ENCODE results near the gene PNPLA5.

PNPLA5 gene

GRCh38 chr22:43843783-43844530 is 47.9 kb downstream of the PNPLA5 start:
- no peak for TF ChIP-seq CTCF (IDR thresholded peaks at IDR 0.05; ENCODE audit: borderline replicate concordance, insufficient read depth, low read depth, low read length)

GRCh38 chr22:43841742-43842141 is 50.1 kb downstream of the PNPLA5 start:
- no peak overlapping the region for H3K4me3 ChIP-seq (ENCODE audit: low read depth, low read length)
- TF ChIP-seq CTCF (IDR thresholded peaks at IDR 0.05; ENCODE audit: borderline replicate concordance, insufficient read depth, low read depth, low read length): no peak

More at GRCh38 chr22:43843783-43844530, 47.9 kb downstream of the PNPLA5 start:
- no peak overlapping the region for H3K4me3 ChIP-seq (ENCODE audit: low read depth, low read length)

DNA sequence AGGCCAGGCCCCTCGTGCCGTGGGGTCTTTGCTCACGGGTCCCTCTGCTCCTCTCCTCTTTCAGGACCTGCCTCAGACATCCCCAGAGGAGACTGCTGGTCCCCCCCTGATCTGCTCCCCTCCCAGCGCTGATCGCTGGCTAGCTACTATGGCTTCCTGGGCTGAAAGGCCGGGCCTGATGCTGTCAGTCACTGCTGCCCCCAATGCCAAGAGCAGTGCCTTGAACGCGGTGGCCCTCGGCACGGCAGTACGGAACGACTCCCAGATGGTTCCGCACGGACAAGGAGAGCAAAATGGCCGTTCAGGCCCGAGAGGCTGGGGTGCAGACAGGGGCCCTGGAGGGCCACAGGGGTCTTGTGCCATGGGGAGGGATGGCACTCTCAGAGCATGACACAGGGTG is 51.0 kb downstream of the PNPLA5 start:
- TF ChIP-seq CTCF (IDR thresholded peaks at IDR 0.05; ENCODE audit: borderline replicate concordance, insufficient read depth, low read depth, low read length): no peak
- H3K4me3 ChIP-seq (ENCODE audit: low read depth, low read length): no peak overlapping the region

DNA sequence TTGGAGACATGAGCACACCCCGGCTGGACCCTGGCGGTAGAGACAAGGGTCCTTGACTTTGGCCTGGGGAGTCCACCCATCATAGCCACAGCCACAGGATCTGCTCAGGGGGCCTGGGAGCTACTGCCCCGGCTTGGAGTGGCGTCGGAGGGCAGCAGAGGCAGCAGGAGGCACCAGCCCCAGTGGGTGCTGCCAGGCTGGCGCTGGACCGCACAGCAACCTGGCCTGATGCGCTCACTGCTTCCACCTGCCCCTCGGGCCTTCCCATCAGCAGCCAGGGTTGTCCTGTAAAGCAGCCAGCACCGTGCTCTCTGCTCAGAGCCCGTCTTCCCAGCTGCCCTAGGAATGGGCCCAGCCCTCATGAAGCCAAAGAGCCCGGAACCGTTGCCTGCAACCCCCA is 51.4 kb downstream of the PNPLA5 start:
- no peak for TF ChIP-seq CTCF (IDR thresholded peaks at IDR 0.05; ENCODE audit: borderline replicate concordance, insufficient read depth, low read depth, low read length)

DNA sequence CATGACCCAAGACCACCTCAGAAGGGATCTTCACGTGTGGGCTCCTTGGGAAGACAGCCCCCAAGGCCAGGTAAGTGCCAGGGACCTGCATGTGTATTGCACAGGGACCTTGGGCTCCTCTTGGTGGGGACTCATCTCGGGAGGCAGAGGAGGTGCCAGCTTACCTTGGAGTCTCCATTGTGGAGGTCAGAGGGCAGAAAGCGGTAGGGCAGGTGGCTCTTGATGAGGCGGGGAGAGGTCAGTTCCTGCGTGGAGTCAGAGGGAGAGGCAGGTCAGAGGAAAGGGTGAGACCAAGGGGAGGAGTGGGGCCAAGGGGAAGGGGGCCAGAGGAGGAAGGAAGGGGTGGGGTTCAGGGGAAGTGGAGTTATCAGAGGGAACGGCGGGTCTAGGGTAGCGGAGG is 52.0 kb downstream of the PNPLA5 start:
- H3K4me3 ChIP-seq (ENCODE audit: low read depth, low read length): no peak overlapping the region
- TF ChIP-seq CTCF (IDR thresholded peaks at IDR 0.05; ENCODE audit: borderline replicate concordance, insufficient read depth, low read depth, low read length): no peak

More for the DNA sequence above, 51.4 kb downstream of the PNPLA5 start:
- H3K4me3 ChIP-seq (ENCODE audit: low read depth, low read length): no peak overlapping the region

GRCh38 chr22:43838571-43839307 is 53.1 kb downstream of the PNPLA5 start:
- H3K4me3 ChIP-seq (ENCODE audit: low read depth, low read length): no peak overlapping the region
- TF ChIP-seq CTCF (IDR thresholded peaks at IDR 0.05; ENCODE audit: borderline replicate concordance, insufficient read depth, low read depth, low read length): no peak

DNA sequence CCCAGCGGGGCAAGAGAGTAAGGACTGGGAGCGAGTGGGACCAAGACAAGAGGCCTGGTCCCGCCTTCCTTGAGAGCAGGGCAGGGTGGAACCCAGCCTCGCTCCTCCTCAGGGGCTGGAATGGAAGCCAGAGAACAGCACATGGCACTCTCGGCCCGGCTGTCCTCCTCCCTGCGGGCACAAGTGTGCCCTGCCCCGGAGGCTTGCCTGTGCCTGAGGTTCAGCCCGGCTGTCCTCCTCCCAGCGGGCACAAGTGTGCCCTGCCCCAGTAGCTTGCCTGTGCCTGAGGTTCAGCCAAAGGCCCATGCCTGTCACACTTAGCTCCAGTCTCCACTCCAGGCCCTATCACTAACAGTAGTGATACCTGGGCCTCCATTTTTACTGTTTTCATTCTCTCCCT is 53.7 kb downstream of the PNPLA5 start:
- no peak overlapping the region for H3K4me3 ChIP-seq (ENCODE audit: low read depth, low read length)
- no peak for TF ChIP-seq CTCF (IDR thresholded peaks at IDR 0.05; ENCODE audit: borderline replicate concordance, insufficient read depth, low read depth, low read length)

All from GM12875 (cell line).